ENCODE results near the gene CCDC122.
A peak's percentile ranks its signal among the peaks of the same experiment; 100 is the strongest.

Gene CCDC122

DNA sequence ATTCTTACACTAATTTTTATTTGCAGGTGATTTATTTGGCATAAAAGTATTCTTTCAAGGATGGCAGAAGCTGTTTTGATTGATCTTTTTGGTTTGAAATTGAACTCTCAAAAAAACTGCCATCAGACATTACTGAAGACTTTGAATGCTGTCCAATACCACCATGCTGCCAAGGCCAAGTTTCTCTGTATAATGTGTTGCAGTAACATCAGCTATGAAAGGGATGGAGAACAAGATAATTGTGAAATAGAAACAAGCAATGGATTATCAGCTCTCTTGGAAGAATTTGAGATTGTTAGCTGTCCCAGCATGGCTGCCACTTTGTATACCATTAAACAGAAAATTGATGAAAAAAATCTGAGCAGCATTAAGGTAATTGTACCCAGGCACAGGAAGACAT lies 1.4 kb upstream of the CCDC122 start:
- no peaks in the 10 kb centered on the region for H3K36me3 ChIP-seq
- H3K27me3 ChIP-seq (ENCODE audit: insufficient read depth, low read depth, severe bottlenecking): no peaks in the 10 kb centered on the region
- no peak overlapping the region for H3K27ac ChIP-seq
- no peak overlapping the region for H3K4me3 ChIP-seq (ENCODE audit: low read depth, low read length)
- TF ChIP-seq, protein P1, sequence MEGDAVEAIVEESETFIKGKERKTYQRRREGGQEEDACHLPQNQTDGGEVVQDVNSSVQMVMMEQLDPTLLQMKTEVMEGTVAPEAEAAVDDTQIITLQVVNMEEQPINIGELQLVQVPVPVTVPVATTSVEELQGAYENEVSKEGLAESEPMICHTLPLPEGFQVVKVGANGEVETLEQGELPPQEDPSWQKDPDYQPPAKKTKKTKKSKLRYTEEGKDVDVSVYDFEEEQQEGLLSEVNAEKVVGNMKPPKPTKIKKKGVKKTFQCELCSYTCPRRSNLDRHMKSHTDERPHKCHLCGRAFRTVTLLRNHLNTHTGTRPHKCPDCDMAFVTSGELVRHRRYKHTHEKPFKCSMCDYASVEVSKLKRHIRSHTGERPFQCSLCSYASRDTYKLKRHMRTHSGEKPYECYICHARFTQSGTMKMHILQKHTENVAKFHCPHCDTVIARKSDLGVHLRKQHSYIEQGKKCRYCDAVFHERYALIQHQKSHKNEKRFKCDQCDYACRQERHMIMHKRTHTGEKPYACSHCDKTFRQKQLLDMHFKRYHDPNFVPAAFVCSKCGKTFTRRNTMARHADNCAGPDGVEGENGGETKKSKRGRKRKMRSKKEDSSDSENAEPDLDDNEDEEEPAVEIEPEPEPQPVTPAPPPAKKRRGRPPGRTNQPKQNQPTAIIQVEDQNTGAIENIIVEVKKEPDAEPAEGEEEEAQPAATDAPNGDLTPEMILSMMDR (IDR thresholded peaks at IDR 0.05; ENCODE audit: low read depth, low read length): no peak
- no peak for DNase-seq
- no peaks in the 10 kb centered on the region for H3K9me3 ChIP-seq (ENCODE audit: severe bottlenecking)

DNA sequence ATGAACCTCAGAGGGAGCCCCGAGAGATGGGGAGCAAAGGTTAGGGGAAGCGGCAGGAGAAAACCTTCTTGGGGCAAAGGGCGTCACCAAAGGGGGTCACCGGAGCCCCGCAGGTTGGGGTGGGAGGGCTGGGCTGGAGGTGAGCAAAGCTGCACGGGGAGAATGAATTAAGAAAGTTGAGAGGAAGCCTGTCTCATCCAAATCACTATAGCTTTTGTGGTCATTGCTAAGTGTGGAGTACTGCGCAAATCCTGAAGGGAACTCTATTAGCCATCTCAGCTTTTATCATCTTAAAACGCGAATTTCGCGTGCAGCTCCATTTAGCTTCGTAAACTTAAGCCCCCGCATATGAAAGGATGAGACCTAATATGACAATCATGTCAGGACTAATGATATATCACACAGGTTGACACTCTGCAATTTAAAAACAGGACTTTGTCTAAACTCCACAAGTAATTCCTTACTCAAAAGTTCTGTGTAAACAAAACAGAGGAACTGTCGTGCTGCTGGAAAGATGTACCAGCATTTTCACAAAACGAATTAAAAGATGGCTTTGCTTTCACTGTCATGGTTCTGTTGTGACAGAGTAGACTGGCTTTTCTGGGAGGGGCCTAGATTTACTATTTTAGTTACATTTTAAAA lies 795 bp upstream of the CCDC122 start:
- no peaks in the 10 kb centered on the region for H3K36me3 ChIP-seq
- TF ChIP-seq, protein P1 (IDR thresholded peaks at IDR 0.05; ENCODE audit: low read depth, low read length): no peak
- H3K9me3 ChIP-seq (ENCODE audit: severe bottlenecking): no peaks in the 10 kb centered on the region
- no peak overlapping the region for H3K27ac ChIP-seq
- H3K4me3 ChIP-seq (ENCODE audit: low read depth, low read length): peak overlapping the region; percentile 60
- no peak for DNase-seq
- H3K27me3 ChIP-seq (ENCODE audit: insufficient read depth, low read depth, severe bottlenecking): no peaks in the 10 kb centered on the region

DNA sequence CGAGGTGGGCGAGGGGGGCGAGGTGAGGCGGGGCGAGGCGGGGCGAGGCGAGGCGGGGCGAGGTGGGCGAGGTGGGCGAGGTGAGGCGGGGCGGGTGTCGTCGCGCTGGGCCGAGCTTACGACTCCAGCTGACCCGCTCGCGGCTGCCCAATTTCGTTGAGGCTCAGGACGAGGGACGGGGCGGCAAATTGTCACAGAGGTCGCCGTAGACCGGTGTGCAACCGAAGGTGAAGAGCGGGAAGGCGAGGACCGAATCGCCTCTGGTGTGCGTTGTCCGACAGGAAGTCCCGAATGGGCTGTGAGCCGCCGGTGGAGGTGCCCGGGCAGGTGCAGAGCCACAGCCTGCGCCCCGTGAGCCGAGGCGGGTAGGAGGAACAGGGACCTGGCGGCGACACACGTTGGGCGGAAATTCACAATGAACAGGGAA lies 228 bp upstream of the CCDC122 start, which contains the start of gene LACC1:
LACC1 (plus strand) TSS at position 150 of the 427 bp plus-strand sequence. CDS start 1,082 bp downstream, outside the sequence.
- no peaks in the 10 kb centered on the region for H3K27me3 ChIP-seq (ENCODE audit: insufficient read depth, low read depth, severe bottlenecking)
- DNase-seq: no peak
- H3K36me3 ChIP-seq: no peaks in the 10 kb centered on the region
- H3K27ac ChIP-seq: peak within 1 kb of the TSS; percentile 42
- TF ChIP-seq, protein P1 (IDR thresholded peaks at IDR 0.05; ENCODE audit: low read depth, low read length): no peak
- H3K4me3 ChIP-seq (ENCODE audit: low read depth, low read length): peak within 1 kb of the TSS; percentile 60
- no peaks in the 10 kb centered on the region for H3K9me3 ChIP-seq (ENCODE audit: severe bottlenecking)

DNA sequence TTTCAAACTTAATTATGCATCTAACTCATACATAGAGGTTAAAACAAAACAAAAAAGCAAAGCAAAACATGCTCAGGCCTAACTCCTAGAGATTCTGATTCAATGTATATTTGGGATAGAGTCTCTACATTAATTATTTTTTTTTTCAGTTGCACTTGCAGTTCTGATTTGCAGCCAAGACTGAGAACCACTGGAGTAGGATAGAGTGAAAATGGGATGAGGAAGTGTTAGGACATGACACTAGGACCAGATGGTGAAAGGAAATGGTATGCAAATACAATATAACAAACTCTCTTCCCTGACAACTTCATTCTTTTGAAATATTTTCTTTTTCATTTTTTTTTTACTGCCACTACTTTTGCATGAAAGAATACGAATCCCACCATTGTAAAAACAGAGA lies 1.8 kb downstream of the CCDC122 start:
- no peak overlapping the region for H3K4me3 ChIP-seq (ENCODE audit: low read depth, low read length)
- H3K27ac ChIP-seq: no peak overlapping the region

DNA sequence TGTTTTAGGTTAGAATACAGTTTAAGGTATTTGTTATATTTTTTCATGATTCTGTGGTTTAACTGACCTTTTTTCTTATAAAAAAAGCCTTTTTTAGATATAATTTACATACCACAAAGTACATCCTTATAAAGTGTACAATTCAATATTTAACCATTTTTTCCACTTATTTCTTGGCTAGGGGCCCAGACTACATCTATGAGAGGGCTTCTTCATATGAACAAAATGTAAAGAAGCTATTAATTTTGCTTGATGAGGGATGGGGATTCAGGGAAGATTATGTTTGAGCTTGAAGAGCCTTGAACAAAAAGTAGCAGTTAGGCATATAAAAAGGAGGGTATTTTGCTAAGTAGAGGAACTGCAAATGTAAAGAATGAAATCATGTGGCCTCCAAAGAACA lies 2.2 kb downstream of the CCDC122 start:
- no peak overlapping the region for H3K27ac ChIP-seq
- no peaks in the 10 kb centered on the region for H3K9me3 ChIP-seq (ENCODE audit: severe bottlenecking)
- no peaks in the 10 kb centered on the region for H3K27me3 ChIP-seq (ENCODE audit: insufficient read depth, low read depth, severe bottlenecking)
- TF ChIP-seq, protein P1 (IDR thresholded peaks at IDR 0.05; ENCODE audit: low read depth, low read length): no peak
- no peak for DNase-seq
- no peak overlapping the region for H3K4me3 ChIP-seq (ENCODE audit: low read depth, low read length)
- H3K36me3 ChIP-seq: no peaks in the 10 kb centered on the region

More for the DNA sequence above, 1.8 kb downstream of the CCDC122 start:
- Histone ChIP-seq H3K27me3 (ENCODE audit: insufficient read depth, low read depth, severe bottlenecking) (no peaks in the 10 kb centered on the region), H3K9me3 (ENCODE audit: severe bottlenecking) (no peaks in the 10 kb centered on the region), H3K36me3 (no peaks in the 10 kb centered on the region)
- TF ChIP-seq, protein P1 (IDR thresholded peaks at IDR 0.05; ENCODE audit: low read depth, low read length): no peak
- DNase-seq: no peak

DNA sequence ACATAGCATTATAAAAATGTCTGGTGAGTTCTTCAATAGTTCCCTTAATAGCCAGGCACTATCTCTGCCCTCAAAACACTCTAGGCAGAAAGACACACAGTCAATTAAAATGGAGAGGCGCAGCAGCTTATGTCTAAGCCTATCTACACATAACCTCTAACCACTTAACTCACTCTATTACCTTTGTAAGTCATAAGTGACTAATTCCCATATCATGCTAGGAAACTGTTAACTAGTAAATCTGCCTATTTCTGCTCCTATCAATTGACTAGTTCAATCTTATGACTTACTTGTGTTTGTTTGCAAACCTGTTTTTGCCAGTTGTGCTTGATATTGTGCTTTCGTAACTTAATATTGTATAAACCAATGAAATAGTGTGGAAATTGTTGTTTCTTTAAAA lies 3.2 kb downstream of the CCDC122 start:
- H3K36me3 ChIP-seq: no peaks in the 10 kb centered on the region
- TF ChIP-seq, protein P1 (IDR thresholded peaks at IDR 0.05; ENCODE audit: low read depth, low read length): no peak
- no peaks in the 10 kb centered on the region for H3K9me3 ChIP-seq (ENCODE audit: severe bottlenecking)
- no peak overlapping the region for H3K4me3 ChIP-seq (ENCODE audit: low read depth, low read length)
- DNase-seq: no peak
- H3K27ac ChIP-seq: no peak overlapping the region
- no peaks in the 10 kb centered on the region for H3K27me3 ChIP-seq (ENCODE audit: insufficient read depth, low read depth, severe bottlenecking)
